H1 (cell line): ENCODE measurements around the gene FKBP5. TPM values are rescaled to one million over a fixed set of nuclear protein-coding genes. Genes with fewer than 3 reads are reported as not detected.

Source experiments
- CTCF ChIA-PET: fragments of 300-600 bp; sonication (Branson Sonifier 250); formaldehyde crosslinking; loops from one replicate; lab custom pipeline; 2021; ENCODE audit not compliant: partially characterized antibody; lab: Charles Lee
- POLR2A ChIA-PET: fragments of 300-600 bp; sonication (Branson Sonifier 250); formaldehyde crosslinking; loops from one replicate; lab custom pipeline; 2021; ENCODE audit warnings: inconsistent platforms; ENCODE audit not compliant: partially characterized antibody; lab: Charles Lee
- DNase-seq, 2 experiments: peaks; one replicate each; pipeline versions ENCODE4 v3.0.0 to v3.0.0-alpha.2; 2010 to 2022; ENCODE audit warnings: low spot score in 2 of 2, low read depth in 1 of 2, mixed read lengths in 1 of 2
- FAIRE-seq: peaks from 2 replicates; lab custom pipeline; 2011; peaks lifted over from hg19 to GRCh38; lab: Jason Lieb, UNC
- H2AFZ ChIP-seq: 2 replicates; pipeline ENCODE4 v1.8.1; 2012; ENCODE audit warnings: low read length, inconsistent platforms
- H2AK5ac ChIP-seq: 2 replicates; pipeline ENCODE4 v1.6.1; 2013; ENCODE audit warnings: low read depth, low read length
- H2BK120ac ChIP-seq: replicated peaks from 2 replicates; pipeline ENCODE3; 2013; ENCODE audit warnings: low read depth, low read length, inconsistent platforms
- H2BK12ac ChIP-seq: 2 replicates; pipeline ENCODE4 v1.6.1; 2013; ENCODE audit warnings: low read depth, low read length
- H2BK15ac ChIP-seq: 2 replicates; pipeline ENCODE4 v1.6.1; 2013; ENCODE audit warnings: low read length
- H2BK20ac ChIP-seq: 2 replicates; pipeline ENCODE4 v1.6.1; 2013; ENCODE audit warnings: low read length
- H2BK5ac ChIP-seq: 2 replicates; pipeline ENCODE4 v1.6.1; 2013; ENCODE audit warnings: low read depth, low read length
- H3K14ac ChIP-seq: 2 replicates; pipeline ENCODE4 v1.6.1; 2013; ENCODE audit warnings: inconsistent platforms; ENCODE audit not compliant: insufficient read length
- H3K18ac ChIP-seq: 2 replicates; pipeline ENCODE4 v1.6.1; 2013; ENCODE audit warnings: low read length; ENCODE audit errors: extremely low read depth
- H3K23ac ChIP-seq: 2 replicates; pipeline ENCODE4 v1.6.1; 2013; ENCODE audit warnings: inconsistent platforms; ENCODE audit not compliant: insufficient read length
- H3K23me2 ChIP-seq: 2 replicates; pipeline ENCODE4 v1.6.1; 2013; ENCODE audit warnings: low read depth, low read length
- H3K27ac ChIP-seq: 2 replicates; pipeline ENCODE4 v1.6.1; 2011; ENCODE audit warnings: low read depth, low read length, inconsistent platforms
- H3K27me3 ChIP-seq, 4 experiments: replicated peaks in 1 of 4; 1 replicate in 1 of 4; 2 replicates in 3 of 4; pipeline versions ENCODE4 v1.6.1 to v1.8.1; 2011 to 2013; ENCODE audit warnings: low read length in 3 of 4, mild to moderate bottlenecking in 3 of 4, inconsistent platforms in 2 of 4, mixed read lengths in 2 of 4, moderate library complexity in 1 of 4; ENCODE audit not compliant: control insufficient read depth in 3 of 4, insufficient read depth in 3 of 4; ENCODE audit errors: extremely low read depth in 1 of 4
- H3K36me3 ChIP-seq, 4 experiments: 2 replicates each; pipeline versions ENCODE4 v1.6.1 to v1.8.1; 2011 to 2013; ENCODE audit warnings: mild to moderate bottlenecking in 4 of 4, low read length in 3 of 4, moderate library complexity in 2 of 4, control low read depth in 1 of 4, inconsistent platforms in 1 of 4; ENCODE audit not compliant: insufficient read depth in 4 of 4, control insufficient read depth in 2 of 4
- H3K4ac ChIP-seq: replicated peaks from 2 replicates; pipeline ENCODE3; 2013; ENCODE audit warnings: low read length, low read depth, mixed read lengths, inconsistent platforms; ENCODE audit not compliant: insufficient read length
- H3K4me1 ChIP-seq, 4 experiments: replicated peaks in 1 of 4; 1 replicate in 1 of 4; 2 replicates in 3 of 4; pipeline versions ENCODE4 v1.6.1 to v1.8.1; 2011 to 2013; ENCODE audit warnings: low read length in 3 of 4, inconsistent platforms in 2 of 4, mixed read lengths in 1 of 4; ENCODE audit not compliant: insufficient read depth in 4 of 4, control insufficient read depth in 3 of 4
- H3K4me2 ChIP-seq, 2 experiments: 2 replicates each; pipeline versions ENCODE4 v1.6.1 to v1.8.1; 2011 to 2013; ENCODE audit warnings: low read depth in 2 of 2, low read length in 2 of 2, control low read depth in 1 of 2, inconsistent platforms in 1 of 2, mild to moderate bottlenecking in 1 of 2; ENCODE audit not compliant: insufficient read depth in 1 of 2
- H3K4me3 ChIP-seq, 4 experiments: fragments of 200-600, 300-600 bp in 1 of 4; sonication (generic), shearing (Covaris generic), sonication (Bioruptor Twin) in 1 of 4; 2 replicates each; pipeline versions ENCODE4 v1.5.1 to v1.8.1; 2011 to 2016; ENCODE audit warnings: low read length in 4 of 4, low read depth in 3 of 4, control low read depth in 2 of 4, inconsistent platforms in 2 of 4, mild to moderate bottlenecking in 2 of 4, mixed read lengths in 1 of 4, moderate library complexity in 1 of 4; ENCODE audit not compliant: insufficient read depth in 2 of 4; ENCODE audit errors: extremely low read depth in 1 of 4
- H3K56ac ChIP-seq: replicated peaks from 2 replicates; pipeline ENCODE3; 2013; ENCODE audit warnings: low read depth, mild to moderate bottlenecking, mixed read lengths, low read length, inconsistent platforms; ENCODE audit not compliant: insufficient read length
- H3K79me1 ChIP-seq: 2 replicates; pipeline ENCODE4 v1.6.1; 2013; ENCODE audit warnings: low read depth, low read length, control low read depth
- H3K79me2 ChIP-seq, 2 experiments: 2 replicates each; pipeline versions ENCODE4 v1.6.1 to v1.8.1; 2012 to 2013; ENCODE audit warnings: low read length in 2 of 2, mild to moderate bottlenecking in 2 of 2, inconsistent platforms in 1 of 2; ENCODE audit not compliant: insufficient read depth in 2 of 2, control insufficient read depth in 1 of 2
- H3K9ac ChIP-seq, 4 experiments: replicated peaks in 1 of 4; 1 replicate in 1 of 4; 2 replicates in 3 of 4; pipeline versions ENCODE4 v1.6.1 to v1.8.1; 2011 to 2013; ENCODE audit warnings: low read depth in 3 of 4, low read length in 3 of 4, control low read depth in 2 of 4, mild to moderate bottlenecking in 2 of 4, moderate library complexity in 2 of 4, inconsistent platforms in 1 of 4; ENCODE audit errors: extremely low read depth in 1 of 4
- H3K9me3 ChIP-seq, 2 experiments: 2 replicates each; pipeline versions ENCODE4 v1.6.1 to v1.8.1; 2012 to 2013; ENCODE audit warnings: mild to moderate bottlenecking in 2 of 2, moderate library complexity in 2 of 2, control low read depth in 1 of 2, inconsistent platforms in 1 of 2, low read depth in 1 of 2, low read length in 1 of 2, mixed read lengths in 1 of 2; ENCODE audit not compliant: insufficient read depth in 2 of 2
- H4K20me1 ChIP-seq, 2 experiments: replicated peaks in 1 of 2; 2 replicates each; pipeline versions ENCODE3 to v1.8.1; 2011 to 2013; ENCODE audit warnings: inconsistent platforms in 2 of 2, low read length in 2 of 2, mild to moderate bottlenecking in 1 of 2; ENCODE audit not compliant: insufficient read depth in 2 of 2, control insufficient read depth in 1 of 2
- H4K5ac ChIP-seq: 2 replicates; pipeline ENCODE4 v1.6.1; 2013; ENCODE audit warnings: low read length, low read depth, mixed read lengths, inconsistent platforms; ENCODE audit not compliant: insufficient read length
- H4K8ac ChIP-seq: 2 replicates; pipeline ENCODE4 v1.8.0; 2013; ENCODE audit warnings: mild to moderate bottlenecking, moderate library complexity, low read length, inconsistent platforms; ENCODE audit not compliant: insufficient read depth; ENCODE audit errors: extremely low read depth
- H4K91ac ChIP-seq: replicated peaks from 2 replicates; pipeline ENCODE3; 2013; ENCODE audit warnings: low read length, mixed read lengths, inconsistent platforms; ENCODE audit not compliant: insufficient read length
- CBX5 ChIP-seq: fragments of 300-800, 300-1000 bp; sonication (generic); IDR thresholded peaks from 2 replicates; pipeline ENCODE4 v1.7.1; 2016; ENCODE audit warnings: antibody characterized with exemption, low read length, low read depth
- CEBPB ChIP-seq: IDR thresholded peaks from 2 replicates; pipeline ENCODE4 v1.6.1; 2012; ENCODE audit warnings: low read depth, low read length
- SUZ12 ChIP-seq: fragments of 200-600 bp; sonication (generic); IDR thresholded peaks from 2 replicates; pipeline ENCODE4 v1.6.1; 2012; ENCODE audit warnings: mild to moderate bottlenecking, inconsistent platforms, low read length, moderate library complexity, mixed read lengths
- TBP ChIP-seq: IDR thresholded peaks from 2 replicates; pipeline ENCODE4 v1.6.1; 2011; ENCODE audit warnings: low read depth, low read length, improper control_type of control experiment
- WGBS, 2 experiments: shearing (Covaris generic) in 1 of 2; methylation state at CpG; one replicate each; pipeline versions ENCODE4 v1.1.6 to v1.1.7; 2013 to 2015; ENCODE audit warnings: low lambda C conversion rate in 2 of 2, mixed read lengths in 2 of 2, inconsistent platforms in 1 of 2, low coverage in 1 of 2, missing lambda C conversion rate in 1 of 2; ENCODE audit not compliant: insufficient replicate concordance in 2 of 2, insufficient coverage in 1 of 2, insufficient read length in 1 of 2; ENCODE audit errors: extremely low coverage in 1 of 2, missing lambda C conversion rate in 1 of 2; 5-methylcytosine and 5-hydroxymethylcytosine counted together
- polyA plus RNA-seq, 7 experiments: library from polyadenylated mRNA; depleted of rRNA in 3 of 7; stranded (reverse) in 5 of 7; unstranded in 2 of 7; fragments of >200 nt in 5 of 7; fragments of 200-250 nt in 2 of 7; gene quantifications; 1 replicate in 5 of 7; 2 replicates in 1 of 7; 4 replicates in 1 of 7; pipeline versions ENCODE4 v1.2.1 to v1.2.3, GENCODE V29; 2011 to 2013; ENCODE audit warnings: missing spikeins in 2 of 7, mixed read lengths in 2 of 7
- total RNA-seq: library from RNA; stranded (reverse); fragmentation: NEBNext Ultra II Directional; extraction: Animal tissue kit (Norgen Biotek cat#: 25700); gene quantifications from 2 replicates; pipeline ENCODE4 v1.2.1, GENCODE V29; 2021

Gene FKBP5
- total and polyA plus RNA-seq, 2 of the 8 experiments (the other 6 are each of a cell fraction or from before 2014, with no cell fraction given): 14.3 to 40.4 TPM

DNA sequence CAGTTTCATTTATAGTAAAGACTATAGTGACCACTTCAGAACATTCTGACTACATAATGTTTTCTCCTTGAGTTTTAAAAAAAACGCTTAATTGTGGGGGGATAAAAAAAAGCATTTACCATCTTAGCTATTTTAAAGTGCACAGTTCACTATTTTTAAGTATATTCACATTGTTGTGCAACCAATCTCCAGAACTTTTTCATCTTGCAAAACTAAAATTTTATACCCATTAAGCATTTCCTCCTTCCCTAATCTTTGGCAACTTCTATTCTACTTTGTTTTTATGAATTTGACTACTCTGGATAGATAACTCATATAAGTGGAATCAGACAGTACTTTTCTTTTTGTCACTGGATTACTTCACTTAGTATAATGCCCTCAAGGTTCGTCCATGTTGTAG lies 62.3 kb downstream of the FKBP5 start:
- Histone ChIP-seq H2BK5ac (no peak overlapping the region), H3K18ac (no peak overlapping the region), H3K79me1 (no peaks in the 10 kb centered on the region), H3K36me3 (no peaks in the 10 kb centered on the region), H2BK12ac (no peak overlapping the region), H3K56ac (no peak overlapping the region), H3K9ac (no peak overlapping the region), H3K9me3 (no peaks in the 10 kb centered on the region), H2AFZ (no peak overlapping the region), H3K14ac (no peak overlapping the region), H4K8ac (no peak overlapping the region), H2BK120ac (no peak overlapping the region), H3K4me3 (no peak overlapping the region), H2AK5ac (no peak overlapping the region), H3K27me3 (no peaks in the 10 kb centered on the region), H4K91ac (no peak overlapping the region), H3K4me2 (no peak overlapping the region), H4K5ac (no peak overlapping the region), H3K23ac (no peak overlapping the region), H4K20me1 (no peaks in the 10 kb centered on the region), H2BK15ac (no peak overlapping the region), H2BK20ac (no peak overlapping the region), H3K4me1 (no peaks in the 10 kb centered on the region), H3K4ac (no peak overlapping the region), H3K27ac (no peak overlapping the region), H3K23me2 (no peaks in the 10 kb centered on the region), H3K79me2 (no peaks in the 10 kb centered on the region)
- ChIA-PET POLR2A (no interaction called here), CTCF (interaction anchor here (0.9 to 5.0 kb wide), 4 partner anchors 12 to 113 kb away, joined by 3 to 28 read pairs (median 8); no protein-coding TSS in a partner anchor)
- DNase-seq (no peak), FAIRE-seq (no peak)
- TF ChIP-seq CBX5 (no peak), SUZ12 (no peak), TBP (no peak), CEBPB (no peak)
- WGBS, 2 experiments: 89% methylated on average over 2 of the region's 2 CpGs; no CpG with 5 or more reads in 1 of the 2 experiments
